Measurements from ENCODE around the gene FAU.

DNA sequence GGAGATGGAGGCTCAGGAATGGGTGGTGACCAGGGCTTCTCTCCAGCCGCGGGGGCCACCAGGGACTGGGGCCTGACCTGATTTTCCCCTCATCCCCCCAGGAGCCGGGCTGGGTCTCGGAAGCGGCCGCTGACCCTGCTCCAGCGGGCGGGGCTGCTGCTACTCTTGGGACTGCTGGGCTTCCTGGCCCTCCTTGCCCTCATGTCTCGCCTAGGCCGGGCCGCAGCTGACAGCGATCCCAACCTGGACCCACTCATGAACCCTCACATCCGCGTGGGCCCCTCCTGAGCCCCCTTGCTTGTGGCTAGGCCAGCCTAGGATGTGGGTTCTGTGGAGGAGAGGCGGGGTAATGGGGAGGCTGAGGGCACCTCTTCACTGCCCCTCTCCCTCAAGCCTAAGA lies 34.1 kb downstream of the FAU start:
- TF ChIP-seq, protein P1, sequence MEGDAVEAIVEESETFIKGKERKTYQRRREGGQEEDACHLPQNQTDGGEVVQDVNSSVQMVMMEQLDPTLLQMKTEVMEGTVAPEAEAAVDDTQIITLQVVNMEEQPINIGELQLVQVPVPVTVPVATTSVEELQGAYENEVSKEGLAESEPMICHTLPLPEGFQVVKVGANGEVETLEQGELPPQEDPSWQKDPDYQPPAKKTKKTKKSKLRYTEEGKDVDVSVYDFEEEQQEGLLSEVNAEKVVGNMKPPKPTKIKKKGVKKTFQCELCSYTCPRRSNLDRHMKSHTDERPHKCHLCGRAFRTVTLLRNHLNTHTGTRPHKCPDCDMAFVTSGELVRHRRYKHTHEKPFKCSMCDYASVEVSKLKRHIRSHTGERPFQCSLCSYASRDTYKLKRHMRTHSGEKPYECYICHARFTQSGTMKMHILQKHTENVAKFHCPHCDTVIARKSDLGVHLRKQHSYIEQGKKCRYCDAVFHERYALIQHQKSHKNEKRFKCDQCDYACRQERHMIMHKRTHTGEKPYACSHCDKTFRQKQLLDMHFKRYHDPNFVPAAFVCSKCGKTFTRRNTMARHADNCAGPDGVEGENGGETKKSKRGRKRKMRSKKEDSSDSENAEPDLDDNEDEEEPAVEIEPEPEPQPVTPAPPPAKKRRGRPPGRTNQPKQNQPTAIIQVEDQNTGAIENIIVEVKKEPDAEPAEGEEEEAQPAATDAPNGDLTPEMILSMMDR (IDR thresholded peaks at IDR 0.05), result no peak
- no peak for TF ChIP-seq POLR2A (IDR thresholded peaks at IDR 0.05)

All from uterus (tissue), 2 donors.